Measurements from ENCODE around the gene C11orf21.

Gene C11orf21

GRCh38 chr11:2259466-2259830 is 42.3 kb downstream of the C11orf21 start:
- peaks cover 5% of the 10 kb centered on the region for H3K4me1 Mint-ChIP-seq
- no peak overlapping the region for H3K4me3 Mint-ChIP-seq
- DNase-seq (ENCODE audit: low spot score in 2 of 2) = peak in 1 of 2 donors; percentile 41
- H3K9me3 Mint-ChIP-seq = no peaks in the 10 kb centered on the region
- H3K27ac Mint-ChIP-seq = peak overlapping the region; percentile 40
- no peaks in the 10 kb centered on the region for H3K36me3 Mint-ChIP-seq
- no peak for ATAC-seq

GRCh38 chr11:2258501-2259465 is 42.9 kb downstream of the C11orf21 start:
- Mint-ChIP-seq H3K27ac (no peak overlapping the region), H3K4me3 (no peak overlapping the region), H3K36me3 (no peaks in the 10 kb centered on the region), H3K9me3 (no peaks in the 10 kb centered on the region), H3K4me1 (peaks cover 5% of the 10 kb centered on the region)
- peak in 1 of 2 donors; percentile 44 for DNase-seq (ENCODE audit: low spot score in 2 of 2)
- no peak for ATAC-seq

- H3K9me3 Mint-ChIP-seq = no peaks in the 10 kb centered on the region
- no peak overlapping the region for H3K4me3 Mint-ChIP-seq
- H3K27ac Mint-ChIP-seq = no peak overlapping the region
- ATAC-seq = no peak
- no peak for DNase-seq (ENCODE audit: low spot score in 2 of 2)
- peaks cover 5% of the 10 kb centered on the region for H3K4me1 Mint-ChIP-seq
- no peaks in the 10 kb centered on the region for H3K36me3 Mint-ChIP-seq
Observed at GRCh38 chr11:2256951-2257700, 44.6 kb downstream of the C11orf21 start.

GRCh38 chr11:2256293-2256913 is 45.3 kb downstream of the C11orf21 start:
- Mint-ChIP-seq H3K27ac (no peak overlapping the region), H3K36me3 (no peaks in the 10 kb centered on the region), H3K4me3 (no peak overlapping the region), H3K9me3 (no peaks in the 10 kb centered on the region), H3K4me1 (peaks cover 5% of the 10 kb centered on the region)
- DNase-seq (ENCODE audit: low spot score in 2 of 2) = no peak
- ATAC-seq = no peak

GRCh38 chr11:2252018-2252417 is 49.7 kb downstream of the C11orf21 start:
- H3K27ac Mint-ChIP-seq = no peak overlapping the region
- peaks cover 5% of the 10 kb centered on the region for H3K36me3 Mint-ChIP-seq
- no peaks in the 10 kb centered on the region for H3K9me3 Mint-ChIP-seq
- DNase-seq (ENCODE audit: low spot score in 2 of 2) (no peak), ATAC-seq (no peak)
- no peaks in the 10 kb centered on the region for H3K4me1 Mint-ChIP-seq
- no peak overlapping the region for H3K4me3 Mint-ChIP-seq

- no peaks in the 10 kb centered on the region for H3K4me1 Mint-ChIP-seq
- DNase-seq (ENCODE audit: low spot score in 2 of 2) = no peak
- no peak overlapping the region for H3K27ac Mint-ChIP-seq
- no peak overlapping the region for H3K4me3 Mint-ChIP-seq
- ATAC-seq = no peak
- no peaks in the 10 kb centered on the region for H3K9me3 Mint-ChIP-seq
- peaks cover 5% of the 10 kb centered on the region for H3K36me3 Mint-ChIP-seq
Observed at GRCh38 chr11:2251138-2251537, 50.6 kb downstream of the C11orf21 start.

GRCh38 chr11:2250485-2250884 is 51.2 kb downstream of the C11orf21 start:
- H3K4me1 Mint-ChIP-seq = no peaks in the 10 kb centered on the region
- no peaks in the 10 kb centered on the region for H3K9me3 Mint-ChIP-seq
- DNase-seq (ENCODE audit: low spot score in 2 of 2) (no peak), ATAC-seq (no peak)
- no peak overlapping the region for H3K4me3 Mint-ChIP-seq
- peak overlapping the region; percentile 39 for H3K27ac Mint-ChIP-seq
- peaks cover 5% of the 10 kb centered on the region for H3K36me3 Mint-ChIP-seq

DNA sequence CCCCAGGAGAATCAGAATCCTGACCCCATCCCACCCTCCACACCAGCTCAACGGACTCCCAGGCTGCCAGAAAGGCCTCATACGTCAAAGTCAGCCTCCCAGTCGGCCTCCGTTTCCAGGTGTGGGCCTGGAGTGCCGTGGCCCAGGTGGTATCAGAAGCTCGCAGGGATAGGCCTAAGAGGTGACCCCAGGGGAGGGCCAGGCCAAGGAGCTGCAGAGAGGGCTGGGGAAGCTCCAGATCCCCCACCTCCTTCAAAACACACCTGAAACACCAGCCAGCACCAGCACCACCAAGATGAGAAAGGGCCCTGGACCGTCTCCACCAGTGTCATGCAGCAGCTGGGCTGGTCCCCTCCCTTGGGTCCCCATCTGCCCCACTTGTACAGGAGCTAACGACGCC is 51.7 kb downstream of the C11orf21 start:
- peaks cover 5% of the 10 kb centered on the region for H3K36me3 Mint-ChIP-seq
- no peaks in the 10 kb centered on the region for H3K9me3 Mint-ChIP-seq
- DNase-seq (ENCODE audit: low spot score in 2 of 2) = no peak
- ATAC-seq = no peak
- H3K4me1 Mint-ChIP-seq = no peaks in the 10 kb centered on the region
- peak overlapping the region; percentile 39 for H3K27ac Mint-ChIP-seq
- no peak overlapping the region for H3K4me3 Mint-ChIP-seq

DNA sequence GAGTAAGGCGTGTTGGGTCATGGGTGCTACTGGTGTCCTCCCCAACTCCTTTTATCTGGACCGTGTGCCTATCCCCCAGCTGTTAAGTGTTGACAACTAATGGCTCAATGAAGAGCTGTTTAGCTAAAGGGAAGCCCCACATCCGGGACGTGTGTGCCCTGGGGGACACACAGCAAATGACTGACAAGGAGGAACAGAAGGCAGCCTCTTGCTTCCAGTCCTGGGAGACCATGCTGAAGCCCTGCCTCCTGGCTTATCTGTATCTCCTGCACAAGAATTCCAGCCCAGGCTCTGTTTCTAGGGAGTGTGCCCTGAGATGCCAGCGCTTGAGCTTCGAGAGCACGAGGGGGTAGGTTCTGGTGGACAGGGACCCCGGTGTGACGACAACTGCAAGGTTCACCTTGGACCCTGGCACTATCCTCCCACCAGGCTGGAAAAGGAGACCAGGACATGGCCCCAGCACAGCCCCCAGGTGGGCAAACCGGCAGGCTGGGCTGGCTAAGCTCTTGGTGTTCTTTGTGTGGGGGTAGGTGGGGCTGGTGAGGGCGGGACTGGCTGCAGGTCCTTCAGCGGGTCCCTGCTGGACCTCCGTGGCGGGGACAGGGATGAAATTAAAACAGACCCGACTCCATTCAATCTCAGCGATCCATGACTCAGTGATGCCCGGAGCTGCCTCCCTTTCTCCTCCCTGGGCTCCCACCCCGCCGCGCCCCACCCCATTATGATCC is 52.4 kb downstream of the C11orf21 start:
- no peaks in the 10 kb centered on the region for H3K4me1 Mint-ChIP-seq
- ATAC-seq (no peak), DNase-seq (ENCODE audit: low spot score in 2 of 2) (no peak)
- no peak overlapping the region for H3K4me3 Mint-ChIP-seq
- H3K27ac Mint-ChIP-seq = no peak overlapping the region
- H3K36me3 Mint-ChIP-seq = peaks cover 5% of the 10 kb centered on the region
- no peaks in the 10 kb centered on the region for H3K9me3 Mint-ChIP-seq

DNA sequence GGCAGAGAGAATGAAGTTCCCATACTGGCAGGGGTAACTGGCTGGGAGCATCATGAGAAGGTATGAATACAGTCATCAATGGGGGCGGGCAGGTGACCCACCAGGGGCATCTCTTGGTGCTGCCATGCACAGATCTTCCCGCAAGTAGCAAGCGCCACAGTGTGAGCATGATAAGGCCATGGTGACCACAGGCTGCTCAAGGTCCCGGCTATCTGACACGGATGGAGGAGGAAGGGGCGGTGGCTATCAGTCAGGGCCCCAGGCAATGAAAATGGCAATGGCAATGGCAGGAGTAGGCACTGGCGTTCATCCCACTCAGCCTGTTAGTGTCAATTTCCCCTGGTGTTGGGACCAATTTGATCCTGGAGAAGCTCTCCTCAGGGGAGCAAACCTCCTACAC is 53.0 kb downstream of the C11orf21 start:
- DNase-seq (ENCODE audit: low spot score in 2 of 2) (no peak), ATAC-seq (no peak)
- H3K36me3 Mint-ChIP-seq = peaks cover 5% of the 10 kb centered on the region
- no peaks in the 10 kb centered on the region for H3K9me3 Mint-ChIP-seq
- no peaks in the 10 kb centered on the region for H3K4me1 Mint-ChIP-seq
- no peak overlapping the region for H3K27ac Mint-ChIP-seq
- H3K4me3 Mint-ChIP-seq = no peak overlapping the region

DNA sequence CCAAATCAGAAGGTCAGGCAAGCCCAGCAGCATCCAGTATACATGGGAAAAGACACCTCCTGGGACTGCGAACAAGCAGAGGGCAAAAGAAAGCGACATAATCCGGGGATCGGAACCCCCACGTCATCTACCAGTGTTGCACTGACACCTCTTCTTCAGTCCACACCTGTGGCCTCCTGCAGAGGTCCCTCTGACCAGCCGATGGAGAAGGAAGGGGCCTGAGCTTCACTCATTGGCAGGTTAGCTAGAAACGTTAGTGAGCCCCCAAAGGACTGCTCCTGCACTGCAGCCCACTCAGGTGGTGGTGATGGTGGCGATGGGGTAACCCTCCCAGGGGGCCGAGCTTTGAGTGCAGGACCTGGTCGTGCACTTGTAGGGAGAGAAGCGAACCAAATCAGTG is 53.5 kb downstream of the C11orf21 start:
- peaks cover 5% of the 10 kb centered on the region for H3K36me3 Mint-ChIP-seq
- ATAC-seq (no peak), DNase-seq (ENCODE audit: low spot score in 2 of 2) (no peak)
- no peaks in the 10 kb centered on the region for H3K4me1 Mint-ChIP-seq
- no peak overlapping the region for H3K4me3 Mint-ChIP-seq
- H3K9me3 Mint-ChIP-seq = no peaks in the 10 kb centered on the region
- no peak overlapping the region for H3K27ac Mint-ChIP-seq

- H3K9me3 Mint-ChIP-seq = no peaks in the 10 kb centered on the region
- H3K4me1 Mint-ChIP-seq = no peaks in the 10 kb centered on the region
- no peak overlapping the region for H3K4me3 Mint-ChIP-seq
- ATAC-seq (no peak), DNase-seq (ENCODE audit: low spot score in 2 of 2) (no peak)
- H3K27ac Mint-ChIP-seq = no peak overlapping the region
- H3K36me3 Mint-ChIP-seq = peaks cover 5% of the 10 kb centered on the region
Observed at GRCh38 chr11:2247496-2247895, 54.2 kb downstream of the C11orf21 start.

All from stimulated activated effector memory CD8-positive, alpha-beta T cell treated with anti-CD3 and anti-CD28 coated beads, Interleukin-12 subunit alpha, Interleukin-12 subunit beta, amount 100 ng/mL, for 72 hours (primary cell).